ENCODE data around the gene TATDN2.
"Not testable (repeated sequence)": the region's sequence is repeated elsewhere in the genome, so short reads cannot be mapped to it uniquely, and the experiment has no call there.

TATDN2 gene

GRCh38 chr3:10288575-10288960 is 40.3 kb downstream of the TATDN2 start:
- DNase-seq (ENCODE audit: insufficient read length, low spot score) (no peak), FAIRE-seq (no peak)

DNA sequence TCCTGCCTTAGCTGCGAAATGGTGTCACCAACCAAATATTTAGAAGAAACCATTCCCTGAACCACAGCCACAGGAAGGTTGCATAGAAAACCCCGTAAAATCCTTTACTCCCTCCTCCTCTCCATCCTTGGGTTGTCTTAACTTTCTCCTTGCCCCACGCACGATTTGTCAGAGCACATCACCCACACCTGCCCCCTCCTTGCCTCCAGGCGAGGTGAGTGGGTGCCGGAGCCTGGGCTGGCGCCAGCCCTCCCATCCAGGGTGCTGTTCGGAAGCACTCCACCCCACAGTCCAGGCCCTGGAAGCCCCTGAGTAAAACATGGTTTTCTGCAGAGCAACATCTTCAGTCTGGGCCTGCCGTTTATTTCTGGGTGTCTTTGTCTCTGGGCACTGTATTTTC is 40.8 kb downstream of the TATDN2 start:
- FAIRE-seq (no peak), DNase-seq (ENCODE audit: insufficient read length, low spot score) (no peak)

DNA sequence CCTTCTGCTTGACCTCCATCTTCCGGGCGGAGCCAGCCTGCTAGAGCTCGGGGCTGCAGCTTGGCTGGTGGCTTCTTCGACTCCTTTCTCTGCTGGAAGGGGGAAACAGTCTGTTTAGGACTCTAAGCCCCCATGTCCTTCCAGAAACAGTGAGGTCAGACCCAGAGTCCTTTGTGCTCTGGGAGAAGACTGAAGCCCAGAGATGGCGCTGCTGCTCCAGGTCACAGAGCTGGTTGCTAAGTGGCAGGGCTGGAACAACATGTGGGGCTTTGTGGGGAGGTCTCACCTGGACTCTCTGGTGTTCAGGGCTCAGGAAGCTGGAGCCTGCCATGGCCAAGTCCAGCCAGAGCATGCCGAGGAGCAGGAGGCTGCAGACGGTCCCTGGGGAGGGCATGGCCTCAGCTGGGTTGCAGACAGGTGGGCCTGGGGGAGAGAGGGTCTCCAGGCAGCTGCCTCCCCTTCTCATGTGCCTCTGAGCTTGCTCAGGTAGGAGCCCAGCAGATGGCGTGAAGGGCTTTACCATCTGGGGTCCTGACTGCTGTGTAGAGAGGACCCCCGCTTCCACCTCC is 41.6 kb downstream of the TATDN2 start:
- DNase-seq (ENCODE audit: insufficient read length, low spot score), result no peak
- no peak for FAIRE-seq

- DNase-seq (ENCODE audit: insufficient read length, low spot score), result no peak
- FAIRE-seq, result no peak
These were observed 42.4 kb downstream of the TATDN2 start for GRCh38 chr3:10290481-10291176.

GRCh38 chr3:10291641-10292040 is 43.4 kb downstream of the TATDN2 start:
- FAIRE-seq (no peak), DNase-seq (ENCODE audit: insufficient read length, low spot score) (no peak)

DNA sequence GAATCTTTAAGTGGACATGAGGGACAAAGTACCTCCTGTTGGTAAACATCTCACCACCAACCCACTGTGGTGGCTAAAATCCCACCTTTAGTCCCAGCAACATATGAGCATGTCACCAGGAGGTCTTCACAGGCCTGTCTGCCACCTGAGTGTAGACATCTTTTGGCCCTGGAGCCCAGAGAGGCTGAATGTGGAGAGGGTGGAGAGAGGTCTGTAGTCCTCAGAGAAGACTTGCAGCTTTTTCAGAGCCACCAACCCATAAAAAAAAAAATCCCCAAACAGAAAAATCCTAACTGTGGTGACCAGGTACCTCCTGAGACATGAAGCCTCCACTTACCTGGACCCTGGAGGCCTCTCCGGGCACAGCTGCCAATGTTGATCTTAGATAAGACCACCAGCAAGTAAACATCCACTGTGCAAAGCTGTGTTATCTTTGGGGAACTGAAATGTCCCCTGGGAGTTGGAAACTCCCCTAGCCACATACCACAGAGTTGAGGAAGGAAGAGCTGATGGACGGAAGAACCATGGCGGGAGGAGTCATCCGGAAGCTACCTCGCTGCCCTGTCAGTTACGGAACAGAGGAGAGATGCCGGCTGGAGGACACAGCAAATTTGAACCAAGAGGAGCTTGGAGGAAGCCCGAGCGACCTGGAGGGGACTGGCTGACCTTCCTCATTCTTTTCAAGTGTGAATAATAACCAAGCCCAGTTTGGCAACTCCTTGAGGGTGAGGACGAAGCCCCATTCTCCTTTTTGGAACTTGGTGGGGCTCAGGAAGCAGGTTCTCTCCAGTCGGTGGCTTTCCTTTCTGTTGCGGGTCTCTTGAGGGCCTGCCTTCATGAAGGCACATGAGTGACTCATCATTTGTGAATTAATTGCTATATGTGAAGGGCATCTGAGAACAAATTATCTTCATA is 44.5 kb downstream of the TATDN2 start, which contains the start of gene GHRL:
GHRL (minus strand) TSS at position 443 of the 915 bp plus-strand sequence. CDS start 2,767 bp downstream, outside the sequence.
- peak; percentile 59 for DNase-seq (ENCODE audit: insufficient read length, low spot score)
- peak; percentile 68 for FAIRE-seq

GRCh38 chr3:10294030-10294586 is 45.8 kb downstream of the TATDN2 start:
- FAIRE-seq, result no peak
- DNase-seq (ENCODE audit: insufficient read length, low spot score), result no peak

GRCh38 chr3:10298064-10298463 is 49.8 kb downstream of the TATDN2 start:
- not testable (repeated sequence) for FAIRE-seq; DNase-seq (ENCODE audit: insufficient read length, low spot score)

- FAIRE-seq (no peak), DNase-seq (ENCODE audit: insufficient read length, low spot score) (no peak)
These were observed 50.9 kb downstream of the TATDN2 start for GRCh38 chr3:10299175-10299574.

GRCh38 chr3:10299679-10300078 is 51.4 kb downstream of the TATDN2 start:
- peak; percentile 39 for DNase-seq (ENCODE audit: insufficient read length, low spot score)
- FAIRE-seq, result peak; percentile 35

DNA sequence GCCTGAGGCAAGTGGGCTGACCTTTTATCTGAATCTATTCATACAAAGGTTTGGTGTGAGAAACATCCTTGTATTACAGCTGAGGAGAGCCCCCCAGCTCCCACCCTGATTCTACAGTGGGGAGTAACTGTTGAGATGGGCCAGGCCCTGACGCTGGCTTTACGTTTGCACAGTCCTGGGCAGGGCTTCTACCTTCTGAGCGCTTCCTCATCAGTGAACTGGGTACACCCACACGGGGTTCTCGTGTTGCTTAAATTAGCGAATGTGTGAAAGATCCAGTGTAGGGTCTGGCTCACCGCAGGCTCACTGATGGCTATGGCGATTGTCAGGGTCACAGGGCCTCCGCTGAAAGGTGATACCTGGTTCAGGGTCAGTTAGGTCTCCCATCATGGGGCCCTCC is 51.8 kb downstream of the TATDN2 start:
- FAIRE-seq (no peak), DNase-seq (ENCODE audit: insufficient read length, low spot score) (no peak)

DNA sequence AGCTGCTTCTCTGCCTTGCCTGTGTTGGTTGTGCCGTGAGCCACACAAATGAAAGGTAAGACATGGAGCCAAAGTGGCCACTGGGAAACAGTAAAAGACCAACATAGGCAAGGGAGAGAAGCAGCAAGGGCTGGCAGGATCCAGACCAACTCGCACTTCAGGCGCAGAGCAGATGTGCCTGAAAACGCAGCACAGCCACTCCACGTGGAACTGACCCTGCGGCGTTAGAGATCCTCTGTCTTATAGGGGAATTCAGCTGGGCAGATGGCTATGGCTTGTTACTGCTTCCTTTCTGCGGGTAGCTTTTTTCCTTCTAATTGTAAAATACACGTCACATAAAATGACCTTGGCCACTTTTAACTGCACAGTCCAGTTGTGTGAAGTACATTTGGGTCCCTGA is 54.8 kb downstream of the TATDN2 start:
- DNase-seq (ENCODE audit: insufficient read length, low spot score), result no peak
- no peak for FAIRE-seq

- DNase-seq (ENCODE audit: insufficient read length, low spot score) (no peak), FAIRE-seq (no peak)
These were observed 55.5 kb downstream of the TATDN2 start for GRCh38 chr3:10303785-10304184.

DNA sequence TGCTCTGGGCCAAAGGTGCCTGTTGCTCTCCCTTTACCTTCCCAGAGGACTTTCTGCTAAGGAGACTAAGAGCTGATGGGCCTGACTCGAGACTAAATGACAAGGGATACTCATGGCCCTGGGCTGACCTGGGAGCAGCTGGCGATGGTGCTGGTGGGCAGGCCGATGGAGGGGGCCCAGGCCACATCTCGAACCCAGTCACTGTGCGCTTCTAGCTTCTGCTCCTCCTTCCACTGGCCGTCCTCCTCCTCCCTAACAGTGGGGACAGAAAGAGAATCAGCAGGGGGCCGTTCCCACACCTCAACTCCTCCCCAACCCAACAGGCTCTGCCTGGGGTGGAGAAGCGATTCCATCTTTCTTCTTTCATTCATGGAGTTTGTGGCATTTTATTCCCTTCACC is 56.6 kb downstream of the TATDN2 start:
- FAIRE-seq, result no peak

GRCh38 chr3:10305331-10305902 is 57.2 kb downstream of the TATDN2 start:
- DNase-seq (ENCODE audit: insufficient read length, low spot score) (no peak), FAIRE-seq (no peak)

More for the DNA sequence above, 56.6 kb downstream of the TATDN2 start:
- no peak for DNase-seq (ENCODE audit: insufficient read length, low spot score)

DNA sequence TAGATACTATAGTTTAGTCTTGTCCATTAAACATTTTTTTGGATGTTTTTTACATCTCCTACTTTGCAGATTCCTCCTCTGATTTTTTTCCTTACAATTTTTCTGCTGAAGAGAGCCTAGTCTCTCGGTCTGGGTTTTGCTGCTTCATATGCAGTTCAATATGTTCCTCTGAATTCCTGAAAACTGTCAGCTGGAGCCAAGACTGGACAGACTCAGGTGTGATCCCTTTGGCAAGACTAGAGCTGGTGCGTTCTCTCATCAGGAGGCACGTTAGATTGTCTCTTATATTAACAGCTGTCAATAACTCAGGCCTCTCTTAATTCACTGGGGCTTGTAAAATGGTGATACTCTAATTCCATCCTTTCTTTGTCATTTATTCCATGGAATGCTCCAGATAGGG is 57.9 kb downstream of the TATDN2 start:
- DNase-seq (ENCODE audit: insufficient read length, low spot score) (no peak), FAIRE-seq (no peak)

DNA sequence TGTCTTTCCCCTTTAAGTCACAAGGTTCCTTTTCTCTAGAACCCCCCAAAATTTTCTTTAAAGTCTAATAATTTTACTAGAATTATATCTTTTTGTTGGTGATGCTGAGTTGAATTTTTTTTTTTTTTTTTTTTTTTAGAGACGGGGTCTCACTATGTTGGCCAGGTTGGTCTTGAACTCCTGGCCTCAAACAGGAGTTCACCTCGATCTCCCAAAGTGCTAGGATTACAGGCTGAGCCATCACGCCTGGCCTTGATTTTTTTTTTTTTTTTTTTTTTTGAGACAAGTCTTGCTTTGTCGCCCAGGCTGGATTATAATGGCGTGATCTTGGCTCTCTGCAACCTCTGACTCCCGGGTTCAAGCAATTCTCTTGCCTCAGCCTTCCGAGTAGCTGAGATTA is 60.4 kb downstream of the TATDN2 start:
- DNase-seq (ENCODE audit: insufficient read length, low spot score) (no peak), FAIRE-seq (no peak)

DNA sequence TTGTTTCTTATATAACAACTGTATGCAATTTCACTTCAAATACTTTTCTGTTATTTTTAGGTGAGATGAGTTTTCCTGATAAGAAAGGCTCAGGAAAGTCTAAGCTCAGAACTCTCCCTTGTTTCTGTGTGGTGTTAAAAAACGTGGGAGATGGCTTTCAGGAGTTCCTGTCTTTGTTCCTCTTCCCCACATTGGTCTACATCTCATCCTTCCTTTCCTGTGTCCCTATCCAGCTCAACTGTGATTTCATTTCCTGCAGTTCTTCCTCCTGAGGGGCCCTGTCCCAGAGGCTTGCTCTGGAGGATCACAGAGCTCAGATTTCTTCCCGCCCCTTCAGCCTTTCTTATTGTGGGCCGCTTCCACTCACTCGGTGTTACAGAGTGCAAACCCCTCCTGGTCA is 61.5 kb downstream of the TATDN2 start:
- no peak for FAIRE-seq
- DNase-seq (ENCODE audit: insufficient read length, low spot score), result no peak

- FAIRE-seq (no peak), DNase-seq (ENCODE audit: insufficient read length, low spot score) (no peak)
These were observed 62.3 kb downstream of the TATDN2 start for GRCh38 chr3:10310578-10310977.

- DNase-seq (ENCODE audit: insufficient read length, low spot score) (no peak), FAIRE-seq (no peak)
These were observed 63.5 kb downstream of the TATDN2 start for GRCh38 chr3:10311710-10312109.

- FAIRE-seq, result no peak
These were observed 64.1 kb downstream of the TATDN2 start for GRCh38 chr3:10312391-10312790.

More at GRCh38 chr3:10312391-10312790, 64.1 kb downstream of the TATDN2 start:
- no peak for DNase-seq (ENCODE audit: insufficient read length, low spot score)

Data from GM19239 (cell line).